LNCAP (cell line): ENCODE measurements around the gene C4orf50.

Source experiments
- CTCF ChIP-seq: fragments of 450-650 bp; IDR thresholded peaks from 2 replicates; pipeline ENCODE4 v1.5.1; 2017; ENCODE audit warnings: mild to moderate bottlenecking

Gene C4orf50

GRCh38 chr4:5976921-5977320 is 41.3 kb downstream of the C4orf50 start:
- TF ChIP-seq CTCF, result no peak

- TF ChIP-seq CTCF, result no peak
Observed at GRCh38 chr4:5976431-5976830, 41.8 kb downstream of the C4orf50 start.

- no peak for TF ChIP-seq CTCF
Observed at GRCh38 chr4:5974321-5974720, 43.9 kb downstream of the C4orf50 start.

GRCh38 chr4:5973486-5974220 is 44.6 kb downstream of the C4orf50 start:
- no peak for TF ChIP-seq CTCF

GRCh38 chr4:5973033-5973432 is 45.2 kb downstream of the C4orf50 start:
- TF ChIP-seq CTCF, result no peak

- no peak for TF ChIP-seq CTCF
Observed at GRCh38 chr4:5972571-5972970, 45.7 kb downstream of the C4orf50 start.

- no peak for TF ChIP-seq CTCF
Observed at GRCh38 chr4:5971078-5971450, 47.2 kb downstream of the C4orf50 start.
